Mononuclear cell (primary cell): ENCODE measurements around the gene ANGPTL7. TPM values are rescaled to one million over a fixed set of nuclear protein-coding genes. Genes with fewer than 3 reads are reported as not detected.

Experiments
- H3K27me3 ChIP-seq: 2 replicates; pipeline ENCODE4 v1.6.0; 2011; ENCODE audit warnings: low read length, control low read depth; ENCODE audit not compliant: insufficient read depth
- H3K4me1 ChIP-seq: 2 replicates; pipeline ENCODE4 v1.5.1; 2011; ENCODE audit warnings: mild to moderate bottlenecking, low read length, control low read depth; ENCODE audit not compliant: insufficient read depth
- H3K4me3 ChIP-seq: 2 replicates; pipeline ENCODE4 v1.5.1; 2011; ENCODE audit warnings: mild to moderate bottlenecking, low read length, moderate library complexity
- H3K9me3 ChIP-seq: 2 replicates; pipeline ENCODE4 v1.5.1; 2011; ENCODE audit warnings: low read depth, mild to moderate bottlenecking, control low read depth, low read length
- total RNA-seq: library from RNA; depleted of rRNA; stranded (reverse); fragments of >200 nt; gene quantifications from one replicate; pipeline ENCODE4 v1.2.3, GENCODE V29; 2012

ANGPTL7 gene
- total RNA-seq, 1 donor, result not detected

DNA sequence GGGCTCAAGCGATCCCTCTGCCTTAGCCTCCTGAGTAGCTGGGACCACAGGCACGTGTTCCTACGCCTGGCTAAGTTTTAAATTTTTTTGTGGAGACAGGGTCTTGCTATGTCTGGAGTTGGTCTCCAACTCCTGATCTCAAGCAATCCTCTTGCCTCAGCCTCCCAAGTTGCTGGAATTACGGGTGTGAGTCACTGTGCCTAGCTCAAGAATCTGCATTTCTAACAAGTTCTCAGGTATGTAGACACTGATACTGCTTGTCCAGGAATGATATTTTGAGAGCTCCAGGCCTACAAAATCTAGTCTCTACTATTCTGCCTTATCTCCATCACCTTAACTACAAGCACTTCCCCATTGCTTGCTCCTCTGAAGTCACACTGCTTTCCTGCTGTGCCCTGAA is 22.3 kb downstream of the ANGPTL7 start:
- H3K4me3 ChIP-seq, result no peak overlapping the region
- H3K4me1 ChIP-seq, result no peaks in the 10 kb centered on the region
- no peaks in the 10 kb centered on the region for H3K27me3 ChIP-seq
- no peaks in the 10 kb centered on the region for H3K9me3 ChIP-seq

DNA sequence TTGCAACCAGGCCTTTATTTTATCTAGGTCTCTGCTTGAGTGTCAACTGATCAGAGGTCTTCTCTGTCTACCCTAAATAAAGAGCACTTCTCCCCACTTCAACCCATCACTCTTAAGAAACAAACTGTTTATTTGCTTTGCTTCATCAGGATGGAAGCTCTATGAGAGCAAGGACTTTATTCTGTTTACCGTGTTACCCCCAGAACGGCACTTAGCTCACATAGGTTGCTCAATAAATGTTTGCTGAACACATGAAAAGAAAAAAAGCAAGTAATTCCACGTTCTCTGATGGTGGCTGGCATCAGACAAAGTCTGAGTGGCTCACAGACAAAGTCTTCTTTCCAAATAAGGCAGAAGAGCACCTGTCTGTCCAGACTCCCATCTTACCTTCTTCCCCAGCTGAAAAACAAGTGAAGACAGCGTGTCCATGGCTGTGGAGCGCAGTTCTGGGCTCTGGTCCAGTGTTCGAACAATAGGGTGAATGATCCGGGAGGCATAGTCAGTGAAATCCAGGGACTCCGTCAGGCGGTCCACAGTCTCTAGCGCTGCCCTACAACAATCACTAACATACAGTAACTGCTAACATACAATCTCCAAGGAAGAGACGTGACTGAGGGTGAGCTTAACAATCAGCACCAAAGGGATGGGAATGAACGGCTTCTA is 22.9 kb downstream of the ANGPTL7 start:
- no peaks in the 10 kb centered on the region for H3K27me3 ChIP-seq
- H3K9me3 ChIP-seq, result no peaks in the 10 kb centered on the region
- no peak overlapping the region for H3K4me3 ChIP-seq
- H3K4me1 ChIP-seq, result no peaks in the 10 kb centered on the region

GRCh38 chr1:11214698-11215380 is 25.7 kb downstream of the ANGPTL7 start:
- Histone ChIP-seq H3K4me3 (no peak overlapping the region), H3K4me1 (no peaks in the 10 kb centered on the region), H3K27me3 (no peaks in the 10 kb centered on the region), H3K9me3 (no peaks in the 10 kb centered on the region)

DNA sequence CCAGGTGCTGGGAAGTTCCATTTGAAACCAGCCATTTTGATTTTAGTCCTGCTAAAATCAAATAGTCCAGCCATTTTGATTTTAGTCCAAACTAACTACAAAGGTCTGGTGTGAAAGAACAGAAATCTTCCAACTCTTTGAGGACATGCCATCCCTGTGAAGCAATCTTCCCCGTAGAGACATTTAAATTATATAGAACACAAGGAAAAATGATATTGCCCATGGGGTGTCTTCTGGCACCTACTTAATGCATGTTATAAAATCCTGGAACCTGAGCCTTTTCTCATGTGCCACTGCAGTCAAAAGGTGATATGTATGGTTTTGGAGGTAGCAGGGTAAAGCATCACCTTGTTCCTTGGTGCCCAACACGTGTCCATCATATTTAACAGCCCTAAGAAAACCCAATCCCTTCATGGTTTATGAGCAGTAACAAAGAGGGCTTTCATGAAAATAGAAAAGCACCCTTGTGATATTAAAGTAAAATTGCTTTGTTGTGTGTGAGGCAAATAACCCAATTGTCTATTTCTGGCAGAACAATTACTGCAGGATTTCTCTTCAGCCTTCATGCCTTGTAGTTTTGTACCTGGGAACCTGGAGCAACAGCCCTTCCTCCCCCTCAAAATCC is 26.3 kb downstream of the ANGPTL7 start:
- H3K27me3 ChIP-seq, result no peaks in the 10 kb centered on the region
- H3K4me3 ChIP-seq, result no peak overlapping the region
- H3K9me3 ChIP-seq, result no peaks in the 10 kb centered on the region
- H3K4me1 ChIP-seq, result no peaks in the 10 kb centered on the region

- no peaks in the 10 kb centered on the region for H3K27me3 ChIP-seq
- H3K4me1 ChIP-seq, result no peaks in the 10 kb centered on the region
- H3K4me3 ChIP-seq, result no peak overlapping the region
- H3K9me3 ChIP-seq, result no peaks in the 10 kb centered on the region
Observed at GRCh38 chr1:11216074-11216473, 26.9 kb downstream of the ANGPTL7 start.

- Histone ChIP-seq H3K4me3 (no peak overlapping the region), H3K4me1 (no peaks in the 10 kb centered on the region), H3K27me3 (no peaks in the 10 kb centered on the region), H3K9me3 (no peaks in the 10 kb centered on the region)
Observed at GRCh38 chr1:11227106-11228077, 38.2 kb downstream of the ANGPTL7 start.

GRCh38 chr1:11229203-11229602 is 40.0 kb downstream of the ANGPTL7 start:
- no peaks in the 10 kb centered on the region for H3K4me1 ChIP-seq
- no peak overlapping the region for H3K4me3 ChIP-seq
- H3K9me3 ChIP-seq, result no peaks in the 10 kb centered on the region
- H3K27me3 ChIP-seq, result no peaks in the 10 kb centered on the region

GRCh38 chr1:11233208-11233607 is 44.1 kb downstream of the ANGPTL7 start:
- no peaks in the 10 kb centered on the region for H3K4me1 ChIP-seq
- H3K4me3 ChIP-seq, result no peak overlapping the region
- no peaks in the 10 kb centered on the region for H3K9me3 ChIP-seq
- H3K27me3 ChIP-seq, result no peaks in the 10 kb centered on the region

DNA sequence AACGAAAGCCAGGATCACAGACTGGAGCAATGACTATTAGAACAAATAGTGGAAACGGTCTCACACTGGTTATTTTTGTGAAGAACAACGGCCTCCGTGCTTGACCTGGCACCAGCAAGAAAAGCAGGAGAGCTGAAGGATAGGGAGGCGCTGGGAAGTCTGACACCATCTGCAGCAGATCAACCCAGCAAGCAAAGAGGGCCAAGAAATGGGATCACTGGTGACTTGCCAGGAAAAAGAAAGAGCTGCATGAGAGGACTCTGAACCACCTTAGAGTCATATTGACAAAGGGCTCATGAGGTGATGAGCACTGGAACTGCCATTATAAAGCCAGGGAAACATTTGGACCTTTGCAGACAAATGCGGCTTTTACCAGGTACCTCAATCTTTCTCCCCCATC is 48.2 kb downstream of the ANGPTL7 start:
- H3K4me3 ChIP-seq, result no peak overlapping the region
- H3K9me3 ChIP-seq, result no peaks in the 10 kb centered on the region
- no peaks in the 10 kb centered on the region for H3K27me3 ChIP-seq
- H3K4me1 ChIP-seq, result no peaks in the 10 kb centered on the region

GRCh38 chr1:11238311-11238710 is 49.2 kb downstream of the ANGPTL7 start:
- no peaks in the 10 kb centered on the region for H3K4me1 ChIP-seq
- H3K9me3 ChIP-seq, result no peaks in the 10 kb centered on the region
- no peak overlapping the region for H3K4me3 ChIP-seq
- H3K27me3 ChIP-seq, result no peaks in the 10 kb centered on the region

GRCh38 chr1:11245248-11245647 is 56.1 kb downstream of the ANGPTL7 start:
- Histone ChIP-seq H3K27me3 (no peaks in the 10 kb centered on the region), H3K9me3 (no peaks in the 10 kb centered on the region), H3K4me1 (no peaks in the 10 kb centered on the region), H3K4me3 (no peak overlapping the region)

Other genes starting within 250 kb of the ANGPTL7 start
- 119 TPM for gene TARDBP, start 176.7 kb upstream of the ANGPTL7 start, total RNA-seq
- gene MASP2, start 142.1 kb upstream of the ANGPTL7 start, total RNA-seq, result 0.10 TPM
- gene SRM, start 129.3 kb upstream of the ANGPTL7 start, total RNA-seq, result 7.9 TPM
- gene EXOSC10, start 89.5 kb upstream of the ANGPTL7 start, total RNA-seq, result 56.5 TPM
- 21.9 TPM for gene MTOR, start 73.2 kb downstream of the ANGPTL7 start, total RNA-seq
- gene UBIAD1, start 83.8 kb downstream of the ANGPTL7 start, total RNA-seq, result 11.1 TPM